DND-41 (cell line): ENCODE results near the gene PHACTR1.

Experiments
- CTCF ChIP-seq: IDR thresholded peaks from 2 replicates; pipeline ENCODE4 v1.5.1; 2012; ENCODE audit warnings: borderline replicate concordance, low read length, moderate library complexity, mild to moderate bottlenecking; ENCODE audit not compliant: poor library complexity, severe bottlenecking; ENCODE audit errors: extremely low read depth
- EZH2 ChIP-seq: IDR thresholded peaks from 3 replicates; pipeline ENCODE4 v1.6.1; 2012; ENCODE audit warnings: borderline replicate concordance, low read depth, mild to moderate bottlenecking, moderate library complexity, low read length, inconsistent platforms; ENCODE audit not compliant: severe bottlenecking

- TF ChIP-seq CTCF (no peak), EZH2 (no peak)
Measured at GRCh38 chr6:12710921-12711320, 5.6 kb upstream of the PHACTR1 start.
